ELR (cell line): ENCODE measurements around the gene CACTIN.

Experiments used
- DNase-seq: peaks from one replicate; pipeline ENCODE4 v3.0.0-alpha.2; 2015; ENCODE audit warnings: low read depth

Gene CACTIN

GRCh38 chr19:3563709-3564524, 62.7 kb downstream of the CACTIN start:
- no peak for DNase-seq
